Measurements from ENCODE around the gene CEP55.

Gene CEP55

DNA sequence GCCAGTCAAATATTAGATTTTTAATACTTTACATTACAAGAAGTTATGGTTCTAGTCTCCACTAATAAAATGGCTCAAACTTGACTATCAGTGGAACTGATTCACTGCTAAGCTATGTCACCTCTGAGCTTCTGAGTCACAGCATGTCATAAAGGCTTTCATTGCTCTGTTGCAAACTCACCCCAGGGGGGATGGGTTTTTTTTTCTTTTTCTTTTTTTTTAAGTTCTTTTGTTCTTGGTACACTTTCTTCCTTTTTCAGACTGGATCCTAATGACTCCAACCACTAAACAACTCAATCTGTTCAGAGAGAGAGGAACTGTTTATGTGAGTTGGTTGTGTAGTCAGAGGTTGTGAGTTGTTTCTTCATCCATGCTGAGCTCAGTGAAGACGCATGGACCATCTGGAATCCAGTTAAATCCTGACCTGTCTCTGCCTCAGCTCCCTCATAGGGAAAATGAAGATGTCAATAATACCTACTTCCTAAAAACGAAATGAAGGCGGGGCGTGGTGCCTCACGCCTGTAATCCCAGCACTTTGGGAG, 25.2 kb upstream of the CEP55 start:
- Histone ChIP-seq H3K9me3 (ENCODE audit: control insufficient read depth, low read depth, low read length) (no peaks in the 10 kb centered on the region), H3K9ac (ENCODE audit: low read length) (no peak overlapping the region), H3K27me3 (ENCODE audit: control insufficient read depth, insufficient read depth, low read length) (no peaks in the 10 kb centered on the region), H3K36me3 (ENCODE audit: control insufficient read depth, low read depth, low read length) (no peaks in the 10 kb centered on the region), H3K4me1 (ENCODE audit: control insufficient read depth, low read depth, low read length) (peaks cover 6% of the 10 kb centered on the region), H3K27ac (ENCODE audit: low read length) (no peak overlapping the region), H3K4me3 (ENCODE audit: low read length) (no peak overlapping the region)

DNA sequence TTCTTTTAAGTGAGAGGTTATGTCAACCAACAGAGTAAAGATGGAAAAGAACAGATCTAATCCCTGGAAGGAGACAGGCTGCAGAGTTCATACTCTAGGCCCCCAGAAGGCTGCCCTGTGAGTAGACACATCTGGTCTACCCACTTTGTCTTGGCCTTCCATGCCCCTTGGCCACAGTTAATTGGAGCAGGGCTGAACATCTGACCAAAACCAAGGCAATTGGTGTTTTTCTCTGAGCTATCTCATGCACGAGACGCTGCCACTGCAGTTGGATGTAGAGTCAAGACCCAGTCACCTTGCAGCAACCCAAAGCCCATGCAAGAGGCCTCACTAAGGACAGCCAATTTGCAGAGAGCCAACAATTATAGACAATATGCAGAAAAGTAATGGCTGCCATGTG, 23.3 kb upstream of the CEP55 start:
- Histone ChIP-seq H3K27me3 (ENCODE audit: control insufficient read depth, insufficient read depth, low read length) (no peaks in the 10 kb centered on the region), H3K36me3 (ENCODE audit: control insufficient read depth, low read depth, low read length) (no peaks in the 10 kb centered on the region), H3K27ac (ENCODE audit: low read length) (no peak overlapping the region), H3K9me3 (ENCODE audit: control insufficient read depth, low read depth, low read length) (no peaks in the 10 kb centered on the region), H3K9ac (ENCODE audit: low read length) (no peak overlapping the region), H3K4me3 (ENCODE audit: low read length) (no peak overlapping the region), H3K4me1 (ENCODE audit: control insufficient read depth, low read depth, low read length) (peaks cover 6% of the 10 kb centered on the region)

DNA sequence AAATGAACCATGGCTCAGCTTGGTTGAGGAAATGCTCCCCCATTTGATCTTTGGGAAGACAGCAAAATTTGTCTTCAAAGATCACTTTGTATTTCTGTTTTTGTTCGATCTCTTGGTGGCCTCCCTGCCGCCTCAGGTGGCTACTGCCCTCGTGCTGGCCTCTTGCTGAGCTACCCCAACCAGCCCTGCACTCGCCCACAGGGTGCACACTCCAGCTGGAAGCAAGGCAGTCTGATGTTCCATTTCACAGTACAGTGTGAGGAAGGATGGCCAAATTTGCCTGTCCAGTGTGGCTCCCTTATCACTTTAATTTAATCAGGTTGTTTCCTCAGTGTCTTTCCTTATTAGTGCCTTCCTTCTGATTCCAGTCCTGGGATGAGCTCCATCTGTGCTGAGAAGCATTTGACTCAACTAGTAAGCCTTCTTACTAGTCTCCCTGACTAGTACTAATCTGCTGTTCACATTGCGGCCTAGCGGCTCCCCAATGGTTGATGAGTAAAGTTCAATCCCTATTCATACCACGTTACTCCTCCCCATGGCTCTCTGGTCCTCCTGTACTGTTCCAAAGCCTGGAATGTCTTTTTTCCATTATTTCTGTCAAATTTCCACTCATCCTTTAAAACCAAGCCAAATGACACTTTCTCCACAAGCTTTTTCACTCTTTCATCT, 22.5 kb upstream of the CEP55 start:
- Histone ChIP-seq H3K9me3 (ENCODE audit: control insufficient read depth, low read depth, low read length) (no peaks in the 10 kb centered on the region), H3K4me1 (ENCODE audit: control insufficient read depth, low read depth, low read length) (peaks cover 6% of the 10 kb centered on the region), H3K27me3 (ENCODE audit: control insufficient read depth, insufficient read depth, low read length) (no peaks in the 10 kb centered on the region), H3K4me3 (ENCODE audit: low read length) (no peak overlapping the region), H3K9ac (ENCODE audit: low read length) (no peak overlapping the region), H3K27ac (ENCODE audit: low read length) (no peak overlapping the region), H3K36me3 (ENCODE audit: control insufficient read depth, low read depth, low read length) (no peaks in the 10 kb centered on the region)

DNA sequence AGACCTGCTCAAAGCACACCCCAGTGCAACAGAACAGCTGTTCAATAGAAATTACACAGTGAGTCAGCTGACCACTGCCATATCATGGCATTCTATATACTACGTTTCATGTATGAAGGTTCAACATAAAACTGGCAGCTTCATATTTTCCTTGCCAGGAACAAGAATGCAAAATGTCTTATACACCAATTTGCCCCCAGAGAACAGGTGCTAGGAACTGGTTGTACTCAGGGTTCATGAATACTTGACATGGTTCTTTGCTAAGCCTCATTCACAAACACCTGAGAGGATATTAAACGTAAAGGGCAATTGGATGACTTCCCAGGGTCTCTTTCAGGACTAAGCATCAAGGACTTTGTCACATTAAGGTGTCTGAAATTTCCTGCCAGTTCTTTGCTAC, 21.2 kb upstream of the CEP55 start:
- H3K27ac ChIP-seq (ENCODE audit: low read length) = no peak overlapping the region
- H3K27me3 ChIP-seq (ENCODE audit: control insufficient read depth, insufficient read depth, low read length) = no peaks in the 10 kb centered on the region
- H3K9me3 ChIP-seq (ENCODE audit: control insufficient read depth, low read depth, low read length) = no peaks in the 10 kb centered on the region
- H3K9ac ChIP-seq (ENCODE audit: low read length) = no peak overlapping the region
- H3K36me3 ChIP-seq (ENCODE audit: control insufficient read depth, low read depth, low read length) = no peaks in the 10 kb centered on the region
- H3K4me3 ChIP-seq (ENCODE audit: low read length) = no peak overlapping the region
- peaks cover 6% of the 10 kb centered on the region for H3K4me1 ChIP-seq (ENCODE audit: control insufficient read depth, low read depth, low read length)

DNA sequence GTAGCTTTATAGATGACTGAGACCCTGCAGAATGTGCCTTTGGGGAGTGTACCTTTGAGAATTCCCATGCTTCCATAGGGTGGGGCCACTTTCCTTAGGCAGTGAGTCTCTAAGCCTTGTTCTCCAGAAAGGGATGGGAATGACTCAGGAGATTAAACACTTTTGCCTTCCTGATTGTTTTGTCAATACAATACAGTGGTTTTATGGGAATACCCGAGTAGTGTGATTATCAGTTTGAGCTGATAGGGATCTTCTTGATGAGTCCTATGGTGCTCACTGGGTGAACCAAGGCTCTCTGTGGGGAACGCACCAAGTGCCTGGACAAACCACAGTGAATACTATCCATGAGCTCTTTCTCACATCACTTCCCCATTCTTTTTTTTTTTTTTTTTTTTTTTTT, 20.5 kb upstream of the CEP55 start:
- Histone ChIP-seq H3K4me1 (ENCODE audit: control insufficient read depth, low read depth, low read length) (peaks cover 5% of the 10 kb centered on the region), H3K36me3 (ENCODE audit: control insufficient read depth, low read depth, low read length) (no peaks in the 10 kb centered on the region), H3K27ac (ENCODE audit: low read length) (no peak overlapping the region), H3K9me3 (ENCODE audit: control insufficient read depth, low read depth, low read length) (no peaks in the 10 kb centered on the region), H3K4me3 (ENCODE audit: low read length) (no peak overlapping the region), H3K9ac (ENCODE audit: low read length) (no peak overlapping the region), H3K27me3 (ENCODE audit: control insufficient read depth, insufficient read depth, low read length) (peaks cover 2% of the 10 kb centered on the region)

DNA sequence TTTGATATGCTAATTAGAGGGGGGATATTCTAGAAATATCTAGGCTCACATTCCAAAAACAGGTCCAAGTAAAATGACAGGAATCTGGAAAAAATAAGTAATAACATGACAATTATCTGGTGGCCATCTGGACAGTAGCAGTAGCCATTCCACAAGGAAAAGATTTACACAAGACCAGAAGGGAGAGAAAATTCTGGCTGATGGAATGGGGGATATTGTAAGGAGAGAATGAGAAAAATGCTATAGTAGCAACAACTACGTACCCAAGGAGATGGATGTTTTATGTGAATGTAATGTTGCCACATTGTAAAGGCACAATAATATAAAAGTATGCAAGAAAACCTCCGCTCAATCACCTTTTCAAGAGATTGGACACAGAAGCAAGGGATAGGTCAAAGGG, 19.7 kb upstream of the CEP55 start:
- H3K4me3 ChIP-seq (ENCODE audit: low read length) = no peak overlapping the region
- peaks cover 11% of the 10 kb centered on the region for H3K27me3 ChIP-seq (ENCODE audit: control insufficient read depth, insufficient read depth, low read length)
- no peaks in the 10 kb centered on the region for H3K9me3 ChIP-seq (ENCODE audit: control insufficient read depth, low read depth, low read length)
- no peaks in the 10 kb centered on the region for H3K36me3 ChIP-seq (ENCODE audit: control insufficient read depth, low read depth, low read length)
- peaks cover 3% of the 10 kb centered on the region for H3K4me1 ChIP-seq (ENCODE audit: control insufficient read depth, low read depth, low read length)
- no peak overlapping the region for H3K9ac ChIP-seq (ENCODE audit: low read length)
- H3K27ac ChIP-seq (ENCODE audit: low read length) = no peak overlapping the region

DNA sequence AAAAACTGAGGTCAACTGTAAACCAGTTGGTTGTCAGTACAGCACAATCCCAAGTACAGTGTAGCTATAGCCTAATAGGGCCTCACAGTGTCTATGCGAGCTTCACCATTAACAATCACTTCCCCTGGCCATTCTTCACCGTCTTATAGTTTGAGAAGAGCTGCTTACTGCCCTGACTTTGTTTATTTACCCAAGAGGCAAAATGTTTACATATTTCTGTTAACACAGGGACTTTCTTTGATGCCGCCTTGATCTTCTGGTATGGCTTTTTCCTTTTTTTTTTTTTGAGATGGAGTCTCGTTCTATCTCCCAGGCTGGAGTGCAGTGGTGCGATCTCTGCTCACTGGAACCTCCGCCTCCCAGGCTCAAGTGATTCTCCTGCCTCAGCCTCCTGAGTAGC, 17.5 kb upstream of the CEP55 start:
- no peak overlapping the region for H3K4me3 ChIP-seq (ENCODE audit: low read length)
- H3K9ac ChIP-seq (ENCODE audit: low read length) = no peak overlapping the region
- H3K36me3 ChIP-seq (ENCODE audit: control insufficient read depth, low read depth, low read length) = no peaks in the 10 kb centered on the region
- peaks cover 18% of the 10 kb centered on the region for H3K27me3 ChIP-seq (ENCODE audit: control insufficient read depth, insufficient read depth, low read length)
- H3K9me3 ChIP-seq (ENCODE audit: control insufficient read depth, low read depth, low read length) = no peaks in the 10 kb centered on the region
- H3K27ac ChIP-seq (ENCODE audit: low read length) = no peak overlapping the region
- peaks cover 5% of the 10 kb centered on the region for H3K4me1 ChIP-seq (ENCODE audit: control insufficient read depth, low read depth, low read length)

DNA sequence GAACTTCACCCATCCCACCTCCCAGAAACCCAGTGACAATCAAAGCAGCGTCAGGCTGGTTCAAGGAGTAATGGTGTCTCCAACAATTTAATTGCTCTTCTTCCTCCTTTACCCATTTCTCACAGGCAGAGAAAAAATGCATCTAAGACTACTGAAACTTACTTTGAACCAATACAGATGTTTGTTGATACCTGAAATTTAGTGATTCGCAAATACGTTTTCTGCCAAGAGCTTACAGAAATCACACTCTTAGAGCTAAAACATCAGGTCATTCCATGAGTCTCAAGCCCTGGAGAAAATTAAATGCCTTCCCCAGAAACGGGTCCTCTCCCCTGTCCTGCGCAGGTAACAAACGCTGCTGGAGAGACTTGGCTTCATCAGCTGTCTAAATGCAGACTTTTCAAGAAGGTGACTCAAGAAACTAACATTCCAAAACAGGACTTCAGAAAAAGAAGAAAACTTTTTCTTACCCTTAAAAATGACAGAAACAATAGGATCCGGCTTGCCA, 14.7 kb upstream of the CEP55 start:
- Histone ChIP-seq H3K36me3 (ENCODE audit: control insufficient read depth, low read depth, low read length) (no peaks in the 10 kb centered on the region), H3K27ac (ENCODE audit: low read length) (no peak overlapping the region), H3K4me3 (ENCODE audit: low read length) (peak overlapping the region; percentile 94), H3K4me1 (ENCODE audit: control insufficient read depth, low read depth, low read length) (peaks cover 5% of the 10 kb centered on the region), H3K9me3 (ENCODE audit: control insufficient read depth, low read depth, low read length) (no peaks in the 10 kb centered on the region), H3K27me3 (ENCODE audit: control insufficient read depth, insufficient read depth, low read length) (peaks cover 18% of the 10 kb centered on the region), H3K9ac (ENCODE audit: low read length) (peak overlapping the region; percentile 67)

DNA sequence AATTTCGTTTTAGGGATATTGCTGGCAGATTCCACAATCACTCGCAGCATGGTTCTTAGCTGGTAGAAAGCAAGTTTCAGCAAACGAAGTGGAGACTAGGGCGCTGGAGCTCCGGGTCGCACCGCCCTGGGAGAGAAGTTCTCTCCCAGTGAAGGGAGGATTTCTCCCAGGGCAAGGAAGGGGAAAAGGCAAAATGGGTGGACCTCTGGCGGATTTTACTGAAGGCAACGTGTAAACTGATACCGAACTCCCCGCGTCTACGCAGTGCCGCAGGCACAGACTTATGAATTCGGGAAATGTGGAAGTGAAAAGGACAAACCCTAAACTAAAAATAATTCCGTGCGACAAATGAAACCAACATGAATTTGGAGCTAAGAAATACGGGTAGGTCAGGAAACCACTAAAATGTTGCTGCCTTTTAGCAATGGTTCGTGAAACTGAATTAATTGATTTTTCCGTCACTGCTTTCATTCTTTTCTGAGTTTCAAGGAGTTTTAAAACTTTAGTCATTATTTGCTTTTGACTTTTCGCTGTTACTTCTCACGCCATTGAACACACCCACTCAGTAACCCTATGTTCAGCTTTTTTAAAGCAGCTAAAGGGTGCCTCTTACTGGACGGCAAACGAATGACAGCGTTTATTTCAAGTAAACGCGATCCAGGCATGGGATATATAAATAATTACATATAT, 14.1 kb upstream of the CEP55 start, which contains the start of gene MYOF:
Gene MYOF (minus strand): TSS at position 190 of the 690 bp plus-strand sequence. CDS start 140 bp downstream, at position 50.
- H3K27ac ChIP-seq (ENCODE audit: low read length) = no peak within 1 kb of the TSS
- H3K36me3 ChIP-seq (ENCODE audit: control insufficient read depth, low read depth, low read length) = no peaks in the 10 kb centered on the region
- H3K27me3 ChIP-seq (ENCODE audit: control insufficient read depth, insufficient read depth, low read length) = peaks cover 18% of the 10 kb centered on the region
- H3K9ac ChIP-seq (ENCODE audit: low read length) = peak within 1 kb of the TSS; percentile 67
- H3K4me1 ChIP-seq (ENCODE audit: control insufficient read depth, low read depth, low read length) = peaks cover 5% of the 10 kb centered on the region
- H3K9me3 ChIP-seq (ENCODE audit: control insufficient read depth, low read depth, low read length) = no peaks in the 10 kb centered on the region
- peak within 1 kb of the TSS; percentile 94 for H3K4me3 ChIP-seq (ENCODE audit: low read length)

DNA sequence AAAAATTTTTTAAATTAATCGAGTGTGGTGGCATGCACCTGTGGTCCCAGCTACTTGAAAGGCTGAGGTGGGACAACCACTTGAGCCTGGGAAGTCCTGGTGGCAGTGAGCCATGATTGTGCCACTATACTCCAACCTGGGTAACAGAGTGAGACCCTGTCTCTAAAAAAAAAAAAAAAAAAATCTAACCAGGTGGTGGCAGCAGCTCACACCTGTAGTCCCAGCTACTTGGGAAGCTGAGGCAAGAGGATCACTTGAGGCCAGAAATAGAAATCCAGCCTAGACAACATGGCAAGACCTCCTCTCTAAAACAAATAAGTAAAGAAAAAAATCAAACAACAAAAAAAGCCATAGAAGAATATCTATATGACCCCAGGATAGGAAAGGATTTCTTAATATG, 10.7 kb upstream of the CEP55 start:
- H3K9ac ChIP-seq (ENCODE audit: low read length) = no peak overlapping the region

DNA sequence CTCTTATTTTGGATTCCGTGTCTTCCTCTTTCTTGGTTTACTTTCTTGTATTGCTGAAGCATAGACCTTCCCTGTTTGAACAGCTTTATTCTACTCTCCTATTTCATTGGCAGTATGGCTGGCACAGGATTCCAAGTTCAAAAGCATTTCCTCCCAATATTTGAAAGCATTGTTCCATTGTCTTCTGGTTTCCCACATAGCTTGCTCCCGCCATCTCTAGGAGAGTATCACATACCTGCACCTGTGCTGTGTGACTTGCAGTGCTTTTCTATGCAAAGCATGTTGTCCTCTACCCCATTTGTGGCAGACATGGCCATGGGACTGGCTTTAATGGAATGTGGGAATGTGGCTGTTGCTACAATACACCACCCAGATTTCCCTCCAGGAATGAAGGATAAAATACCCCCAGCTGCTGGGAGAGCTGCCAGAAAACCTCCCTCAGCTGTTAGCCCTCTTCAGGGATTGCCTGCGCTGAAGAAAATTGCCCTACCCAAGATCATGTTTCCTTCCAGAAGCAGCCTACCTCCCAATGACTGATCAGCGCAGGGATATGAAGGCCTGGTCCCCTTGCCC, 7.4 kb upstream of the CEP55 start:
- Histone ChIP-seq H3K9ac (ENCODE audit: low read length) (no peak overlapping the region), H3K4me3 (ENCODE audit: low read length) (no peak overlapping the region), H3K27ac (ENCODE audit: low read length) (no peak overlapping the region), H3K27me3 (ENCODE audit: control insufficient read depth, insufficient read depth, low read length) (no peaks in the 10 kb centered on the region), H3K9me3 (ENCODE audit: control insufficient read depth, low read depth, low read length) (no peaks in the 10 kb centered on the region), H3K36me3 (ENCODE audit: control insufficient read depth, low read depth, low read length) (no peaks in the 10 kb centered on the region), H3K4me1 (ENCODE audit: control insufficient read depth, low read depth, low read length) (no peaks in the 10 kb centered on the region)

More for the DNA sequence above, 10.7 kb upstream of the CEP55 start:
- Histone ChIP-seq H3K36me3 (ENCODE audit: control insufficient read depth, low read depth, low read length) (no peaks in the 10 kb centered on the region), H3K27ac (ENCODE audit: low read length) (no peak overlapping the region), H3K9me3 (ENCODE audit: control insufficient read depth, low read depth, low read length) (no peaks in the 10 kb centered on the region), H3K4me1 (ENCODE audit: control insufficient read depth, low read depth, low read length) (peaks cover 5% of the 10 kb centered on the region), H3K4me3 (ENCODE audit: low read length) (no peak overlapping the region), H3K27me3 (ENCODE audit: control insufficient read depth, insufficient read depth, low read length) (peaks cover 18% of the 10 kb centered on the region)

Data from iPS-18a (cell line).